ENCODE data around the gene DPYD. TPM values are rescaled to one million over a fixed set of nuclear protein-coding genes. Genes with fewer than 3 reads are reported as not detected.

The DPYD gene
- total RNA-seq, 1 experiment from 2014 or later, result 0.46 TPM

DNA sequence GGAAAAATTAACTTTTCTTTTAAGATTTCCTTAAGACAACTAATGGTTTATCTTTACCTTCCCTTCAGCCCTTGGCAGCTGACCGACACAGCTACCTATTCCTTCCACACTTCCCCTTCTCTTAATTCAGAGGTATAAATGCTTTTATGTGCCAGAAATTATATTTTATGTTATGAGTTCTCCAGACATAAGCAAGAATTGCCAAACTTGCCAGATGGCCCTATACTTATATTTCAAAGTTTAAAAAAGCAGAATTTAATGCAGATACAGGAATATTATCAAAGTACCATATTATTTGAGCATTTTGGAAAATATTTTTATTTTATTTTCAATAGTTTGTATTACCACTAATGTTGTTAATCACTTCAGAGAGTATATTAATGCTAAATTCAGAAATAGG lies 754.2 kb downstream of the DPYD start (continued):
- TF ChIP-seq, protein P1, sequence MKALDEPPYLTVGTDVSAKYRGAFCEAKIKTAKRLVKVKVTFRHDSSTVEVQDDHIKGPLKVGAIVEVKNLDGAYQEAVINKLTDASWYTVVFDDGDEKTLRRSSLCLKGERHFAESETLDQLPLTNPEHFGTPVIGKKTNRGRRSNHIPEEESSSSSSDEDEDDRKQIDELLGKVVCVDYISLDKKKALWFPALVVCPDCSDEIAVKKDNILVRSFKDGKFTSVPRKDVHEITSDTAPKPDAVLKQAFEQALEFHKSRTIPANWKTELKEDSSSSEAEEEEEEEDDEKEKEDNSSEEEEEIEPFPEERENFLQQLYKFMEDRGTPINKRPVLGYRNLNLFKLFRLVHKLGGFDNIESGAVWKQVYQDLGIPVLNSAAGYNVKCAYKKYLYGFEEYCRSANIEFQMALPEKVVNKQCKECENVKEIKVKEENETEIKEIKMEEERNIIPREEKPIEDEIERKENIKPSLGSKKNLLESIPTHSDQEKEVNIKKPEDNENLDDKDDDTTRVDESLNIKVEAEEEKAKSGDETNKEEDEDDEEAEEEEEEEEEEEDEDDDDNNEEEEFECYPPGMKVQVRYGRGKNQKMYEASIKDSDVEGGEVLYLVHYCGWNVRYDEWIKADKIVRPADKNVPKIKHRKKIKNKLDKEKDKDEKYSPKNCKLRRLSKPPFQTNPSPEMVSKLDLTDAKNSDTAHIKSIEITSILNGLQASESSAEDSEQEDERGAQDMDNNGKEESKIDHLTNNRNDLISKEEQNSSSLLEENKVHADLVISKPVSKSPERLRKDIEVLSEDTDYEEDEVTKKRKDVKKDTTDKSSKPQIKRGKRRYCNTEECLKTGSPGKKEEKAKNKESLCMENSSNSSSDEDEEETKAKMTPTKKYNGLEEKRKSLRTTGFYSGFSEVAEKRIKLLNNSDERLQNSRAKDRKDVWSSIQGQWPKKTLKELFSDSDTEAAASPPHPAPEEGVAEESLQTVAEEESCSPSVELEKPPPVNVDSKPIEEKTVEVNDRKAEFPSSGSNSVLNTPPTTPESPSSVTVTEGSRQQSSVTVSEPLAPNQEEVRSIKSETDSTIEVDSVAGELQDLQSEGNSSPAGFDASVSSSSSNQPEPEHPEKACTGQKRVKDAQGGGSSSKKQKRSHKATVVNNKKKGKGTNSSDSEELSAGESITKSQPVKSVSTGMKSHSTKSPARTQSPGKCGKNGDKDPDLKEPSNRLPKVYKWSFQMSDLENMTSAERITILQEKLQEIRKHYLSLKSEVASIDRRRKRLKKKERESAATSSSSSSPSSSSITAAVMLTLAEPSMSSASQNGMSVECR (CRISPR knock-in tag; IDR thresholded peaks at IDR 0.05; ENCODE audit: borderline replicate concordance), result no peak
- TF ChIP-seq ZSCAN18 (CRISPR knock-in tag; IDR thresholded peaks at IDR 0.05), result no peak
- TF ChIP-seq PRRX2 (CRISPR knock-in tag; IDR thresholded peaks at IDR 0.05), result no peak

DNA sequence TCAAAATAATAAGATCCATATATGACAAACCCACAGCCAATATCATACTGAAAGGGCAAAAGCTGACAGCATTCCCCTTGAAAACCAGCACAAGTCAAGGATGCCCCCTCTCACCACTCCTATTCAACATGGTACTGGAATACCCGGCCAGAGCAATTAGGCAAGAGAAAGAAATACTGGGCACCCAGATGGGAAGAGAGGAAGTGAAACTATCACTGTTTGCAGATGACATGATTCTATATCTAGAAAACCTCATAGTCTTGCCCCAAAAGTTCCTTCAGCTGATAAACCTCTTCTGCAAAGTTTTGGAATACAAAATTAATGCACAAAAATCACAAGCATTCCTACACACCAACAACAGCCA lies 756.6 kb downstream of the DPYD start:
- H3K27me3 Mint-ChIP-seq (ENCODE audit: low read depth), result no peaks in the 10 kb centered on the region
- ATAC-seq (no peak), DNase-seq (ENCODE audit: low spot score) (no peak)
- H3K4me3 Mint-ChIP-seq, result no peak overlapping the region
- POLR2A ChIA-PET, result no interaction called here
- no peaks in the 10 kb centered on the region for H3K36me3 Mint-ChIP-seq
- peaks cover 15% of the 10 kb centered on the region for H3K9me3 Mint-ChIP-seq
- CTCF ChIA-PET, result no interaction called here
- no peaks in the 10 kb centered on the region for H3K4me1 Mint-ChIP-seq
- no peak overlapping the region for H3K27ac Mint-ChIP-seq
- TF ChIP-seq TP53 (CRISPR knock-in tag; IDR thresholded peaks at IDR 0.05) (no peak), HMGA2 (CRISPR knock-in tag; IDR thresholded peaks at IDR 0.05) (no peak), ATF1 (CRISPR knock-in tag; IDR thresholded peaks at IDR 0.05) (no peak), OVOL2 (CRISPR knock-in tag; IDR thresholded peaks at IDR 0.05; ENCODE audit: borderline replicate concordance) (no peak), GTF2I (CRISPR knock-in tag; conservative IDR thresholded peaks at IDR 0.05) (no peak), RELA (CRISPR knock-in tag; IDR thresholded peaks at IDR 0.05; ENCODE audit: borderline replicate concordance) (no peak), CBFB (CRISPR knock-in tag; IDR thresholded peaks at IDR 0.05; ENCODE audit: low read depth) (no peak), AFF4 (CRISPR knock-in tag; IDR thresholded peaks at IDR 0.05; ENCODE audit: borderline replicate concordance) (no peak), NR3C1 (CRISPR knock-in tag; conservative IDR thresholded peaks at IDR 0.05; ENCODE audit: low read depth) (no peak), ZNF232 (CRISPR knock-in tag; IDR thresholded peaks at IDR 0.05) (no peak), ZSCAN18 (CRISPR knock-in tag; IDR thresholded peaks at IDR 0.05) (no peak), E2F5 (CRISPR knock-in tag; IDR thresholded peaks at IDR 0.05) (no peak), ZNF121 (CRISPR knock-in tag; IDR thresholded peaks at IDR 0.05) (no peak)
- TF ChIP-seq, protein P2, sequence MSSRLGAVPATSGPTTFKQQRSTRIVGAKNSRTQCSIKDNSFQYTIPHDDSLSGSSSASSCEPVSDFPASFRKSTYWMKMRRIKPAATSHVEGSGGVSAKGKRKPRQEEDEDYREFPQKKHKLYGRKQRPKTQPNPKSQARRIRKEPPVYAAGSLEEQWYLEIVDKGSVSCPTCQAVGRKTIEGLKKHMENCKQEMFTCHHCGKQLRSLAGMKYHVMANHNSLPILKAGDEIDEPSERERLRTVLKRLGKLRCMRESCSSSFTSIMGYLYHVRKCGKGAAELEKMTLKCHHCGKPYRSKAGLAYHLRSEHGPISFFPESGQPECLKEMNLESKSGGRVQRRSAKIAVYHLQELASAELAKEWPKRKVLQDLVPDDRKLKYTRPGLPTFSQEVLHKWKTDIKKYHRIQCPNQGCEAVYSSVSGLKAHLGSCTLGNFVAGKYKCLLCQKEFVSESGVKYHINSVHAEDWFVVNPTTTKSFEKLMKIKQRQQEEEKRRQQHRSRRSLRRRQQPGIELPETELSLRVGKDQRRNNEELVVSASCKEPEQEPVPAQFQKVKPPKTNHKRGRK (CRISPR knock-in tag; IDR thresholded peaks at IDR 0.05; ENCODE audit: borderline replicate concordance), result no peak
- TF ChIP-seq, protein P3, sequence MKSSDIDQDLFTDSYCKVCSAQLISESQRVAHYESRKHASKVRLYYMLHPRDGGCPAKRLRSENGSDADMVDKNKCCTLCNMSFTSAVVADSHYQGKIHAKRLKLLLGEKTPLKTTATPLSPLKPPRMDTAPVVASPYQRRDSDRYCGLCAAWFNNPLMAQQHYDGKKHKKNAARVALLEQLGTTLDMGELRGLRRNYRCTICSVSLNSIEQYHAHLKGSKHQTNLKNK (CRISPR knock-in tag; IDR thresholded peaks at IDR 0.05), result no peak
- TF ChIP-seq, protein P4, sequence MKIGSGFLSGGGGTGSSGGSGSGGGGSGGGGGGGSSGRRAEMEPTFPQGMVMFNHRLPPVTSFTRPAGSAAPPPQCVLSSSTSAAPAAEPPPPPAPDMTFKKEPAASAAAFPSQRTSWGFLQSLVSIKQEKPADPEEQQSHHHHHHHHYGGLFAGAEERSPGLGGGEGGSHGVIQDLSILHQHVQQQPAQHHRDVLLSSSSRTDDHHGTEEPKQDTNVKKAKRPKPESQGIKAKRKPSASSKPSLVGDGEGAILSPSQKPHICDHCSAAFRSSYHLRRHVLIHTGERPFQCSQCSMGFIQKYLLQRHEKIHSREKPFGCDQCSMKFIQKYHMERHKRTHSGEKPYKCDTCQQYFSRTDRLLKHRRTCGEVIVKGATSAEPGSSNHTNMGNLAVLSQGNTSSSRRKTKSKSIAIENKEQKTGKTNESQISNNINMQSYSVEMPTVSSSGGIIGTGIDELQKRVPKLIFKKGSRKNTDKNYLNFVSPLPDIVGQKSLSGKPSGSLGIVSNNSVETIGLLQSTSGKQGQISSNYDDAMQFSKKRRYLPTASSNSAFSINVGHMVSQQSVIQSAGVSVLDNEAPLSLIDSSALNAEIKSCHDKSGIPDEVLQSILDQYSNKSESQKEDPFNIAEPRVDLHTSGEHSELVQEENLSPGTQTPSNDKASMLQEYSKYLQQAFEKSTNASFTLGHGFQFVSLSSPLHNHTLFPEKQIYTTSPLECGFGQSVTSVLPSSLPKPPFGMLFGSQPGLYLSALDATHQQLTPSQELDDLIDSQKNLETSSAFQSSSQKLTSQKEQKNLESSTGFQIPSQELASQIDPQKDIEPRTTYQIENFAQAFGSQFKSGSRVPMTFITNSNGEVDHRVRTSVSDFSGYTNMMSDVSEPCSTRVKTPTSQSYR (CRISPR knock-in tag; IDR thresholded peaks at IDR 0.05), result no peak

All from WTC11 (cell line).